GM21526 (cell line): ENCODE measurements around the gene IL24.
A peak's percentile ranks its signal among the peaks of the same experiment; 100 is the strongest.

Experiments
- ATAC-seq: cut with Tn5 transposase; IDR thresholded peaks from one replicate; pipeline ENCODE4 v1.9.1; 2021; ENCODE audit warnings: moderate library complexity; ENCODE audit not compliant: unreplicated experiment, low FRiP score

The IL24 gene

GRCh38 chr1:206901944-206902343, 4.7 kb downstream of the IL24 start:
- no peak for ATAC-seq

GRCh38 chr1:206902702-206903101, 5.5 kb downstream of the IL24 start:
- ATAC-seq = no peak

- ATAC-seq = no peak
Measured at GRCh38 chr1:206903687-206904086, 6.4 kb downstream of the IL24 start.

GRCh38 chr1:206904423-206905142, 7.3 kb downstream of the IL24 start:
- no peak for ATAC-seq

- ATAC-seq = no peak
Measured at GRCh38 chr1:206905295-206906164, 8.3 kb downstream of the IL24 start.

- no peak for ATAC-seq
Measured at GRCh38 chr1:206907304-206907991, 10.2 kb downstream of the IL24 start.

GRCh38 chr1:206908038-206908437, 10.8 kb downstream of the IL24 start:
- no peak for ATAC-seq

GRCh38 chr1:206909161-206909882, 12.1 kb downstream of the IL24 start:
- ATAC-seq = no peak

- no peak for ATAC-seq
Measured at GRCh38 chr1:206909883-206910318, 12.7 kb downstream of the IL24 start.

- no peak for ATAC-seq
Measured at GRCh38 chr1:206911064-206911663, 13.9 kb downstream of the IL24 start.

- peak; percentile 43 for ATAC-seq
Measured at GRCh38 chr1:206912445-206913095, 15.3 kb downstream of the IL24 start.

- ATAC-seq = no peak
Measured at GRCh38 chr1:206913766-206914537, 16.7 kb downstream of the IL24 start.

- no peak for ATAC-seq
Measured at GRCh38 chr1:206915030-206915735, 17.9 kb downstream of the IL24 start.

GRCh38 chr1:206916000-206916709, 18.9 kb downstream of the IL24 start:
- no peak for ATAC-seq

- no peak for ATAC-seq
Measured at GRCh38 chr1:206918076-206918475, 20.8 kb downstream of the IL24 start.

GRCh38 chr1:206921772-206922265, 24.6 kb downstream of the IL24 start, which contains the start of gene FCMR:
FCMR (minus strand) TSS chr1:206921941; CDS start chr1:206921854, 87 bp downstream.
- ATAC-seq = no peak

- ATAC-seq = no peak
Measured at GRCh38 chr1:206922524-206922923, 25.3 kb downstream of the IL24 start.
